DND-41 (cell line): ENCODE data around the gene EPHA3.

Experiments
- ATAC-seq: fragments of 200-7000 bp; cut with Tn5 transposase; 3 replicates; pipeline ENCODE4 v1.9.1; 2021; ENCODE audit warnings: low read depth; ENCODE audit not compliant: insufficient read depth
- DNase-seq: peaks from one replicate; pipeline ENCODE4 v3.0.0-alpha.2; 2020
- H2AFZ ChIP-seq: 2 replicates; pipeline ENCODE4 v1.6.0; 2012; ENCODE audit warnings: low read depth, low read length
- H3K27ac ChIP-seq: 2 replicates; pipeline ENCODE4 v1.5.1; 2012; ENCODE audit warnings: low read length, inconsistent platforms
- H3K27me3 ChIP-seq: fragments of 200-600 bp; sonication (generic); 2 replicates; pipeline ENCODE4 v1.6.0; 2012; ENCODE audit warnings: low read length, mild to moderate bottlenecking, inconsistent platforms; ENCODE audit not compliant: insufficient read depth, poor library complexity
- H3K36me3 ChIP-seq: 2 replicates; pipeline ENCODE4 v1.5.1; 2012; ENCODE audit warnings: low read length, inconsistent platforms; ENCODE audit not compliant: insufficient read depth
- H3K4me1 ChIP-seq: 2 replicates; pipeline ENCODE4 v1.5.1; 2012; ENCODE audit warnings: mild to moderate bottlenecking, low read length; ENCODE audit not compliant: insufficient read depth
- H3K4me2 ChIP-seq: 2 replicates; pipeline ENCODE4 v1.6.0; 2012; ENCODE audit warnings: mild to moderate bottlenecking, moderate library complexity, low read length, inconsistent platforms; ENCODE audit not compliant: insufficient read depth
- H3K4me3 ChIP-seq, 2 experiments: fragments of 200-600 bp in 1 of 2; shearing (Covaris generic) in 1 of 2; 2 replicates each; pipeline ENCODE4 v1.5.1; 2012 to 2016; ENCODE audit warnings: inconsistent platforms in 2 of 2, low read length in 2 of 2, mild to moderate bottlenecking in 2 of 2, low read depth in 1 of 2, moderate library complexity in 1 of 2
- H3K79me2 ChIP-seq: 2 replicates; pipeline ENCODE4 v1.6.0; 2012; ENCODE audit warnings: low read length, inconsistent platforms; ENCODE audit not compliant: insufficient read depth
- H3K9ac ChIP-seq: 2 replicates; pipeline ENCODE4 v1.6.0; 2012; ENCODE audit warnings: low read depth, mild to moderate bottlenecking, inconsistent platforms, low read length, moderate library complexity
- H3K9me3 ChIP-seq: 2 replicates; pipeline ENCODE4 v1.5.1; 2012; ENCODE audit warnings: low read length, moderate library complexity, mild to moderate bottlenecking, inconsistent platforms; ENCODE audit not compliant: insufficient read depth, severe bottlenecking
- H4K20me1 ChIP-seq: 2 replicates; pipeline ENCODE4 v1.6.0; 2012; ENCODE audit warnings: low read length; ENCODE audit not compliant: insufficient read depth
- CTCF ChIP-seq: IDR thresholded peaks from 2 replicates; pipeline ENCODE4 v1.5.1; 2012; ENCODE audit warnings: borderline replicate concordance, low read length, moderate library complexity, mild to moderate bottlenecking; ENCODE audit not compliant: poor library complexity, severe bottlenecking; ENCODE audit errors: extremely low read depth
- EZH2 ChIP-seq: IDR thresholded peaks from 3 replicates; pipeline ENCODE4 v1.6.1; 2012; ENCODE audit warnings: borderline replicate concordance, low read depth, mild to moderate bottlenecking, moderate library complexity, low read length, inconsistent platforms; ENCODE audit not compliant: severe bottlenecking

The EPHA3 gene

DNA sequence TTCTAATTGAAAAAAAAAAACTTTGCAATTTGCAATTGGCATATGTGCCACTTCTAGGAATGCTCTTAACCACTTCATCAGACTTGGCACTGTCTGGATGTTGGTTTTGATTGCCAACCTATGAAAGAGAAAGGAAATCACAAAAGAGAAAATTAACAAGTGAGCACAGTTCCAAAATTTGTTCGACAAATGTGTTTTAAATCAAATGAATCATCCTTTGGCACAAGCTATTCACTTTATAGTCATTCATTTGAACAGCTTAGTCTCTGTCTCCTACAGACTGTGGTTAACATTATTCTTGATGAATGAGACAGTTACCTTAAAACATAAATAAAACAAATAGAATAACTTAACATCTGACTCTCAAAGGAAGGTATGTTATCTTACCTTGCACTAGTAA is 265.0 kb downstream of the EPHA3 start:
- no peaks in the 10 kb centered on the region for H3K4me1 ChIP-seq
- H3K36me3 ChIP-seq: no peaks in the 10 kb centered on the region
- no peaks in the 10 kb centered on the region for H3K79me2 ChIP-seq

DNA sequence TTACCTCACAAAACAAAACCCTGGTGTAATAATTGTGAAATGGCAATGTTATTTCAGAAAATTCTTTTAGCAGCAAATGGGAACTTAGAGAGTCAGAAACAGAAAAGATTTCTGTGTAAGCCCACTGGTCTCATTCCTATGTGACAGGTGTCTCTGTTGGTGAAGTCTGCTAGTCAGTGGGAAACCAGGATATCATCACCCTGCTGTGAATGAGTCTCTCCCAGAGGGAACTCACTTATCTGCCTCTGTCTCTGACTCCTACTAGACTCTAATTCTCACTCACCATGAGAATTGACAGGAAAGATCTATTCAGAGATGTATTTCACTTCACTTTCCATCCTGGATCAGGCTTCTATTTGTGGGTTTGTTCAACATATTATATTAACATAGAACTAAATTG is 266.0 kb downstream of the EPHA3 start:
- ATAC-seq: no peak

More for the DNA sequence above, 265.0 kb downstream of the EPHA3 start:
- Histone ChIP-seq H3K27me3 (no peaks in the 10 kb centered on the region), H3K4me2 (no peak overlapping the region), H3K9me3 (no peaks in the 10 kb centered on the region), H4K20me1 (no peaks in the 10 kb centered on the region), H3K27ac (no peak overlapping the region), H3K4me3 (no peak overlapping the region), H3K9ac (no peak overlapping the region), H2AFZ (no peak overlapping the region)
- no peak for ATAC-seq
- DNase-seq: no peak
- TF ChIP-seq EZH2 (no peak), CTCF (no peak)

DNA sequence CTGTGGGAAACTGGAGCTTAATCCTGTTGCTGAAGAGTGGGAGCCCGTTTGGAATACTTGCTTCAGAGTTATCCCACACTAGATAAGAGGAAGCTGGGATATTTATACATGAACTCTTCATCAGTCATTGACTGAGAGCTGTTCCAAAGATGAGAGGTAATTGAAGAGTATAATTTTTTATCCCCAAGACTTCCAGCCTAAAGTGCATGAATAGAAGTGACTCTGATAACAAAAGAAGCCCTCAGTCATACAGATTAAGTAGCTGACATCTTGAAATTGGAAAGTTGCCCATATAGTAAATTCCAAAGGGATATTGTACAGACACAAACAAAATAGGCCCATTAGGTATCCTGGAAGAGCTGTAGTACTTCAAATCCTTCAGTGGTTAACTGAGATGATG is 268.0 kb downstream of the EPHA3 start:
- DNase-seq (no peak), ATAC-seq (no peak)
- H3K9me3 ChIP-seq: no peaks in the 10 kb centered on the region
- no peaks in the 10 kb centered on the region for H3K27me3 ChIP-seq
- H3K4me2 ChIP-seq: no peak overlapping the region
- no peak overlapping the region for H3K9ac ChIP-seq
- no peak overlapping the region for H2AFZ ChIP-seq
- no peaks in the 10 kb centered on the region for H4K20me1 ChIP-seq
- H3K36me3 ChIP-seq: no peaks in the 10 kb centered on the region
- H3K79me2 ChIP-seq: no peaks in the 10 kb centered on the region
- H3K27ac ChIP-seq: no peak overlapping the region
- H3K4me1 ChIP-seq: no peaks in the 10 kb centered on the region
- TF ChIP-seq EZH2 (no peak), CTCF (no peak)
- H3K4me3 ChIP-seq: no peak overlapping the region

More for the DNA sequence above, 266.0 kb downstream of the EPHA3 start:
- H3K36me3 ChIP-seq: no peaks in the 10 kb centered on the region
- no peak overlapping the region for H3K4me3 ChIP-seq
- no peak overlapping the region for H3K4me2 ChIP-seq
- H3K27me3 ChIP-seq: no peaks in the 10 kb centered on the region
- no peaks in the 10 kb centered on the region for H3K4me1 ChIP-seq
- no peak overlapping the region for H3K9ac ChIP-seq
- no peaks in the 10 kb centered on the region for H4K20me1 ChIP-seq
- no peaks in the 10 kb centered on the region for H3K79me2 ChIP-seq
- no peak for TF ChIP-seq CTCF
- no peak for TF ChIP-seq EZH2
- DNase-seq: no peak
- H3K27ac ChIP-seq: no peak overlapping the region
- no peak overlapping the region for H2AFZ ChIP-seq
- H3K9me3 ChIP-seq: no peaks in the 10 kb centered on the region

GRCh38 chr3:89380016-89380415 is 272.6 kb downstream of the EPHA3 start:
- Histone ChIP-seq H3K4me3 (no peak overlapping the region), H2AFZ (no peak overlapping the region), H3K27ac (no peak overlapping the region), H3K9me3 (no peaks in the 10 kb centered on the region), H3K36me3 (no peaks in the 10 kb centered on the region), H3K4me1 (no peaks in the 10 kb centered on the region), H3K9ac (no peak overlapping the region), H3K4me2 (no peak overlapping the region), H3K27me3 (no peaks in the 10 kb centered on the region), H3K79me2 (no peaks in the 10 kb centered on the region), H4K20me1 (no peaks in the 10 kb centered on the region)
- no peak for DNase-seq
- ATAC-seq: no peak
- no peak for TF ChIP-seq CTCF
- no peak for TF ChIP-seq EZH2
